Uterus (tissue), 4 donors: ENCODE results near the gene IAPP. TPM values are rescaled to one million over a fixed set of nuclear protein-coding genes. Genes with fewer than 3 reads are reported as not detected.

ENCODE experiments used
- DNase-seq, 2 donors: peaks; one replicate each; pipeline ENCODE4 v3.0.0-alpha.2; 2019 to 2020
- H3K27ac ChIP-seq, 2 donors: fragments of 200-600 bp; sonication (generic); 1 replicate in 1 of 2; 2 replicates in 1 of 2; pipeline ENCODE4 v1.5.1; 2016 to 2018
- H3K27me3 ChIP-seq, 2 donors: fragments of 200-600 bp; sonication (generic); one replicate each; pipeline ENCODE4 v1.5.1; 2018 to 2019; ENCODE audit warnings: control low read depth in 1 of 2
- H3K36me3 ChIP-seq, 2 donors: fragments of 200-600 bp; sonication (generic); one replicate each; pipeline ENCODE4 v1.5.1; 2019; ENCODE audit warnings: control low read depth in 1 of 2
- H3K4me1 ChIP-seq, 2 donors: fragments of 200-600 bp; sonication (generic); one replicate each; pipeline ENCODE4 v1.5.1; 2018 to 2019; ENCODE audit warnings: control low read depth in 1 of 2
- H3K4me3 ChIP-seq, 2 donors: fragments of 200-600 bp; sonication (generic); 1 replicate in 1 of 2; 2 replicates in 1 of 2; pipeline ENCODE4 v1.5.1; 2018 to 2019; ENCODE audit warnings: mild to moderate bottlenecking in 1 of 2
- H3K9me3 ChIP-seq, 2 donors: fragments of 200-600 bp; sonication (generic); one replicate each; pipeline ENCODE4 v1.5.1; 2019; ENCODE audit warnings: control low read depth in 1 of 2
- POLR2A ChIP-seq, 2 donors: fragments of 450-650 bp; IDR thresholded peaks; one replicate each; pipeline ENCODE4 v1.6.1; 2016; ENCODE audit warnings: antibody characterized with exemption in 2 of 2, mild to moderate bottlenecking in 1 of 2, moderate library complexity in 1 of 2
- intact Hi-C: fragments of 100-400 bp; cut with DNase I; formaldehyde crosslinking; loops from one replicate; pipeline ENCODE4 v1.15.1; 2023; ENCODE audit warnings: low total_unique reads
- total RNA-seq, 4 donors: library from RNA; depleted of rRNA in 3 of 4; stranded (reverse); fragments of >200 nt in 3 of 4; gene quantifications; one replicate each; pipeline versions ENCODE4 v1.1.0 to v1.2.4, GENCODE V29; 2014 to 2023
- TF ChIP-seq, protein P1 (sequence below), 4 experiments: fragments of 200-600 bp in 2 of 4; fragments of 450-650 bp in 2 of 4; sonication (generic) in 2 of 4; IDR thresholded peaks; one replicate each; pipeline ENCODE4 v1.5.1; 2016 to 2019; ENCODE audit warnings: antibody characterized with exemption in 4 of 4, mild to moderate bottlenecking in 2 of 4, moderate library complexity in 1 of 4
- donor health status: DM: yes; HTN: yes; CAD: no.

The IAPP gene
- total RNA-seq = not detected

DNA sequence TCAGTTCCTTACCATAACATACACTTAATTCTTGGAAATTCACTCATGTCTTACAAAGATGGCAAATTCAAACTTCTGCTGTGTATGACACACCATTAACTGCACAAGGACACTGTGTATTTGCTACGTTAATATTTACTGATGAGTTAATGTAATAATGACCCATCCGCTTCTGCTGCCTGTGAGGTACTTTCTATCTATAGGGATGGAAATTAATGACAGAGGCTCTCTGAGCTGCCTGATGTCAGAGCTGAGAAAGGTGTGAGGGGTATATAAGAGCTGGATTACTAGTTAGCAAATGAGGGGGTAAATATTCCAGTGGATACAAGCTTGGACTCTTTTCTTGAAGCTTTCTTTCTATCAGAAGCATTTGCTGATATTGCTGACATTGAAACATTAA is at the start of gene IAPP:
TSS of gene IAPP (plus strand) at position 301 of the 400 bp plus-strand sequence. CDS start 450 bp downstream, outside the sequence.
- no peaks in the 10 kb centered on the region for H3K27me3 ChIP-seq
- DNase-seq = no peak
- H3K9me3 ChIP-seq = no peaks in the 10 kb centered on the region
- no peak within 1 kb of the TSS for H3K4me3 ChIP-seq
- TF ChIP-seq, protein P1, sequence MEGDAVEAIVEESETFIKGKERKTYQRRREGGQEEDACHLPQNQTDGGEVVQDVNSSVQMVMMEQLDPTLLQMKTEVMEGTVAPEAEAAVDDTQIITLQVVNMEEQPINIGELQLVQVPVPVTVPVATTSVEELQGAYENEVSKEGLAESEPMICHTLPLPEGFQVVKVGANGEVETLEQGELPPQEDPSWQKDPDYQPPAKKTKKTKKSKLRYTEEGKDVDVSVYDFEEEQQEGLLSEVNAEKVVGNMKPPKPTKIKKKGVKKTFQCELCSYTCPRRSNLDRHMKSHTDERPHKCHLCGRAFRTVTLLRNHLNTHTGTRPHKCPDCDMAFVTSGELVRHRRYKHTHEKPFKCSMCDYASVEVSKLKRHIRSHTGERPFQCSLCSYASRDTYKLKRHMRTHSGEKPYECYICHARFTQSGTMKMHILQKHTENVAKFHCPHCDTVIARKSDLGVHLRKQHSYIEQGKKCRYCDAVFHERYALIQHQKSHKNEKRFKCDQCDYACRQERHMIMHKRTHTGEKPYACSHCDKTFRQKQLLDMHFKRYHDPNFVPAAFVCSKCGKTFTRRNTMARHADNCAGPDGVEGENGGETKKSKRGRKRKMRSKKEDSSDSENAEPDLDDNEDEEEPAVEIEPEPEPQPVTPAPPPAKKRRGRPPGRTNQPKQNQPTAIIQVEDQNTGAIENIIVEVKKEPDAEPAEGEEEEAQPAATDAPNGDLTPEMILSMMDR (IDR thresholded peaks at IDR 0.05) = no peak
- TF ChIP-seq POLR2A (IDR thresholded peaks at IDR 0.05) = no peak
- intact Hi-C loops = no loop called here
- H3K36me3 ChIP-seq = no peaks in the 10 kb centered on the region
- no peaks in the 10 kb centered on the region for H3K4me1 ChIP-seq
- no peak within 1 kb of the TSS for H3K27ac ChIP-seq

DNA sequence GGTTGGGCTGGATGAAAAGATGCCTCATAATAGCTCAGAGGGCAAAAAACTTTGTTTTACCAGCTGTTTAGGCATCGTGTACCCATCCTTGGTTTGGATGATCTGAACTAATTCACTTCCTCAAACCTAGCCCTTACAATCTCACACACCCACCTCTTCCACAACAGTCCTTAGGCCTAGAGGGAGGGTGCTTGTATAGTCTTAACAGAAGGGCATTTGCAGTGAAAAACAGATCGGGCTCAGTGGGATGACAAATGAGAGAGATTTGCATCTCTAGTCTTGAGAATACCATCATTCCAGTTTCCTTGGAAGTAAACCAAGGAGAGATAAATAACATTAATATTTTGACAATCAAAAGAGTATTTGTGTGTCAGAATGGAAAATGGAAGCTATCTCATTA is 49.0 kb upstream of the IAPP start:
- Histone ChIP-seq H3K27ac (no peak overlapping the region), H3K4me1 (no peaks in the 10 kb centered on the region), H3K27me3 (no peaks in the 10 kb centered on the region), H3K36me3 (no peaks in the 10 kb centered on the region), H3K9me3 (no peaks in the 10 kb centered on the region), H3K4me3 (no peak overlapping the region)
- TF ChIP-seq, protein P1 (IDR thresholded peaks at IDR 0.05) = no peak
- no peak for TF ChIP-seq POLR2A (IDR thresholded peaks at IDR 0.05)
- intact Hi-C loops = no loop called here
- no peak for DNase-seq

DNA sequence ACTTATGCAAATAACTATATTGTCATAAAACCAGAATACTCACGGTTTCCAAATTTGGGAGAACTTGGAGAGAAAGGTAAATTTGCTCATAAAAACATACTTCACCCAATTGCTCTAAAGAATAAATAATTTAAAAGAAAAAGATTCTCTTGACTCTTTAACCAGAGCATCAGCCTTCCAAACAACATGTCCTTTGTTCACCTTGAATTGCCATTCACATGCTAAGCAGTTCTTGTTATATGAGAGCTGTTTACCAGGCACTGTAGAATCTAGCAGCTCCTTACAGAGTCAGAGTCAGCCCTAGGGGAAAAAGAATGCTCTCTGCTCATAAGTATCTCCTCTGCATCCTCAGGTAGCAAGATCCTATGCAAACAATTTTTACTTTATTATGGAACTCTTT is 48.2 kb upstream of the IAPP start:
- no peaks in the 10 kb centered on the region for H3K4me1 ChIP-seq
- H3K27me3 ChIP-seq = no peaks in the 10 kb centered on the region
- H3K4me3 ChIP-seq = no peak overlapping the region
- no peak for DNase-seq
- intact Hi-C loops = no loop called here
- no peak overlapping the region for H3K27ac ChIP-seq
- TF ChIP-seq, protein P1 (IDR thresholded peaks at IDR 0.05) = no peak
- TF ChIP-seq POLR2A (IDR thresholded peaks at IDR 0.05) = no peak
- no peaks in the 10 kb centered on the region for H3K36me3 ChIP-seq
- H3K9me3 ChIP-seq = no peaks in the 10 kb centered on the region

DNA sequence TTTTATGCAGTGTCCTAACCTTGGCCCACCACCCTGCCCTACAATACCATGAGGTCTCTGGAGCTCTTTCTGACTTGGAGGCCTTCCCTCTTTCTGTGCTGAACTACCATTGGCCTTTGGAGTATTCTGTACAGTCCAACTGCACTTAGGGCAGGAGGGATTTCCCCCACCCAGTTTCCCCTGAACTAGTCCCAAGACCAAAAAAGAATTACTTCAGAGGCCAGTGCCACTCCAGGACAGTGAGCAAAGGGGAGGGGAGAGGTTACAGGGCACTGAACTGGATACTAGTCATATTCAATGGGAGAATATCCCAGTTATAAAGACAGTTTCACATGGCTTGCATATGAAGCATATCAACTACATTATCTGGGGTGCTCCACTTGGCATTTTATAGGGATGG is 44.1 kb upstream of the IAPP start:
- Histone ChIP-seq H3K36me3 (no peaks in the 10 kb centered on the region), H3K4me1 (no peaks in the 10 kb centered on the region), H3K27me3 (no peaks in the 10 kb centered on the region), H3K9me3 (no peaks in the 10 kb centered on the region), H3K27ac (no peak overlapping the region), H3K4me3 (no peak overlapping the region)
- intact Hi-C loops = no loop called here
- no peak for DNase-seq
- TF ChIP-seq, protein P1 (IDR thresholded peaks at IDR 0.05) = no peak
- no peak for TF ChIP-seq POLR2A (IDR thresholded peaks at IDR 0.05)

DNA sequence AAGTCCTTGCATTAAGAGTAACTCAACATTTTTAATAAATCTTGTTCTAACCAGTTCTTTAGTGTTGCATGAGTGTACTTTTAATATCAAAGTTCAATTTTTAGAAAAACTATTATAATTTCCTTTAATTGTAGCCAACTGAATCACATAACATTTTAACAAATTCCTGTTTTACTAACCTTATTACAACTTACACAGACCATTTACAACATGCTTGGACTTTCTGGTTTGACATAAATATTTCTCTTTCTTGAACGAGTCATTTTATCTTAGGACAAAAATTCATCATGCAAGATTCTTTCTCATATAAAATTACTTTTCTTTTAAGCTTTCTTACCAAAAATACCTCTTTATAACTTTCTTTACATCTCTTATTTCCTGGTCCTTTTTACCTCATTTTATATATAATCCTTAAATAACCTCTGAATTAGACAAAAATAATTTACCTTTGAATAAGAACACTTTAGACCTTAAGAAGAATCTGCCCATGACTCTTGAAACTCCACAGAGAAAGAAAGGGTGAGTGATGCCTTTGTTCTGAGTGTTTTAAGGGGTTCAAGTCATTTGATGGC is 41.9 kb upstream of the IAPP start:
- Histone ChIP-seq H3K27me3 (no peaks in the 10 kb centered on the region), H3K36me3 (no peaks in the 10 kb centered on the region), H3K27ac (no peak overlapping the region), H3K4me3 (no peak overlapping the region), H3K9me3 (no peaks in the 10 kb centered on the region), H3K4me1 (no peaks in the 10 kb centered on the region)
- TF ChIP-seq, protein P1 (IDR thresholded peaks at IDR 0.05) = no peak
- no peak for TF ChIP-seq POLR2A (IDR thresholded peaks at IDR 0.05)
- intact Hi-C loops = no loop called here
- no peak for DNase-seq
